CD4-positive, alpha-beta T cell treated with Interleukin-4 for 1 hour (primary cell): ENCODE results near the gene GPC2.
"Not testable (repeated sequence)": the region's sequence is repeated elsewhere in the genome, so short reads cannot be mapped to it uniquely, and the experiment has no call there.

ENCODE experiments used
- DNase-seq, 2 donors: peaks; one replicate each; pipeline ENCODE4 v3.0.0-alpha.2; 2020 to 2022

Gene GPC2, protein sequence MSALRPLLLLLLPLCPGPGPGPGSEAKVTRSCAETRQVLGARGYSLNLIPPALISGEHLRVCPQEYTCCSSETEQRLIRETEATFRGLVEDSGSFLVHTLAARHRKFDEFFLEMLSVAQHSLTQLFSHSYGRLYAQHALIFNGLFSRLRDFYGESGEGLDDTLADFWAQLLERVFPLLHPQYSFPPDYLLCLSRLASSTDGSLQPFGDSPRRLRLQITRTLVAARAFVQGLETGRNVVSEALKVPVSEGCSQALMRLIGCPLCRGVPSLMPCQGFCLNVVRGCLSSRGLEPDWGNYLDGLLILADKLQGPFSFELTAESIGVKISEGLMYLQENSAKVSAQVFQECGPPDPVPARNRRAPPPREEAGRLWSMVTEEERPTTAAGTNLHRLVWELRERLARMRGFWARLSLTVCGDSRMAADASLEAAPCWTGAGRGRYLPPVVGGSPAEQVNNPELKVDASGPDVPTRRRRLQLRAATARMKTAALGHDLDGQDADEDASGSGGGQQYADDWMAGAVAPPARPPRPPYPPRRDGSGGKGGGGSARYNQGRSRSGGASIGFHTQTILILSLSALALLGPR

DNA sequence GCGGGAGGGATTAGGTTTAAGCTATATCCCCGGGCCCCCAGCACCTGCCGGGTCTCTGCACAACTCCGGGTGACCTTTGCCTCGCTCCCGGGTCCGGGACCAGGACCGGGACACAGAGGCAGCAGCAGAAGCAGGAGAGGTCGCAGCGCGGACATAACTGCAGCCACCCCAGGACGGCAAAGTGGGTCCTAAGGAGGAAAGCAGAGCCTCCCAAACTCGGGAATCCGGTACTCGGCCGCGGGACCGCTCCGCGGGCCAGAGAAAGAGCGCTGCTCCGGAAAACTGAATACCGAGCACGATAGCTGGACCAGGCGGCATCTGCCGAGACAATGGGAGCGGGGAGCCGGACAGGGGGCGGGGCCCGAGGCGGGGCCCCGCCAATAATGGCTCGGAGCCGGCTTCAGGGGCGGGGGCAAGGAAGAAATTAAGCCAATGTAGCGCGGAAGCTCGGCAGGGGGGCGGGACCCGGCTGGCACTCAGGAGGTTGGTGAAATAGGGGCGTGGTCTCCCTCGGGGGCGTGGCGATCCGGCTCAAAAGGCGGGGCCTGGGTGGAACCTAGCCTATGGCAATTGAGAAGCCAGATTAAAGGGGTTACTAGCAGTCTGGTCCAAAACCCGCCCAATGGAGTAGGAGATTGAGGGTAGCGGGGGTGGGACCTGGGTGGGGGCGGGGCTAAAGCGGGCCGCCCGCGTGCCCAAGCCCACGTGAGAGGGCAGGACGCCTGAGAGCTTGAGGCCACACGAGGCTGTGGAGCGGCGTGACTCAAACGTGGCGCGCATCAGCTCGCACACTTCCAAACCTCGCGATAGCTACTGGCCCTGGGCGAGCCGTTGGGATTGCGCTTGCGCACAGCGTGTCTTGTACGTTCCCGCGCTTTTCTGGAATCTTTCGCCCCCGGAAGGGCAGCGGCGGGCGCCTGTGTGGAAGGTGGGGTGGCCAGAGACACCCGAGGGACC is at the start of gene GPC2, which contains the start of gene STAG3:
Gene GPC2, minus strand, starts transcription at position 337 of the 957 bp plus-strand sequence. Its CDS starts 182 bp downstream, at position 155.
Gene STAG3, plus strand, starts transcription at position 874 of the 957 bp plus-strand sequence. CDS start 2,639 bp downstream, outside the sequence.
- peak; percentile 99 for DNase-seq

DNA sequence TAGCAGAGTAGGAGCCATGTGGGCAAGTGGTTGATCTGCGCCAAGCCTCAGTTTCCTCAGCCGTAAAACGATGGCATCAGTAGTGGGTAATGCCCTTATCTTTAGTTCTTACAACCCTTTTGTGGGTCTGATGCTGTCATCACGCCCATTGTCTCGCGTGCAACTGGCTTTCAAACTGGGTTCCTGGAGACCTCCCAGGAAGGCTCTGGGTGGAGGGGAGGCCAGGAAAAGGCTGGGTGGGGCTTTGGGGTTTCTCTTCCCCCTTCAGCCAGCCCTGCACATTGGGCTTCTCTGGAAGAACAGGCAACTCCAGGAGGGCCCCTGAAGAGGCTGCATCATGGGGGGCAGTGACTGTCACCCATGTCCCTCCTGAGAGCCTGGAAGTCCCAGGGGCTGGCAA is 47.7 kb upstream of the GPC2 start:
- not testable (repeated sequence) for DNase-seq

DNA sequence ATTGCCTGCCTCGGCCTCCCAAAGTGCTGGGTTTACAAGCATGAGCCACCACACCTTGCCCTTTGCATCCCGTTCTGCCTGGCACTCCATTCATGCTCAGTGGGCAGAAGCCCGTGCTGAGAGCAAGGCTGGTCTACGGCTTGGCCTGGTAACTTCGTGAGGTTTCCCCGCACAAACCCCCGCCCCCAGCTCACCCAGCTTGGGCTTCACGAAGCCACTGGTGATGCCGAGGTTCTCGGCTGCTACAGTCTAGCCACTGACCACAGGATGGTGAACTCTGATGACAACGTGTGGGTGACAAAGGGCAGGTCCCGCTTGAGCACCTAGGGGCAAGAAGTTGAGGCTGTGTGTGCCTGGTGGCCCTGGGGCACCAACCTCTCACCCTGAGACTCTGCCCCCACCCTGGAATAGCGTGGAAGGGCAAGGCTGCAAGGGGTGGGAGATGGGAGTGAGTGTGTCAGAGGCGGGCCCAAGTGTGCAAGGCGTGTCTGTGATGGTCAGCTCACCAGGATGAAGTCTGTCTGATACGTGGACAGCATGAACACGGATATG is 46.3 kb upstream of the GPC2 start:
- not testable (repeated sequence) for DNase-seq

DNA sequence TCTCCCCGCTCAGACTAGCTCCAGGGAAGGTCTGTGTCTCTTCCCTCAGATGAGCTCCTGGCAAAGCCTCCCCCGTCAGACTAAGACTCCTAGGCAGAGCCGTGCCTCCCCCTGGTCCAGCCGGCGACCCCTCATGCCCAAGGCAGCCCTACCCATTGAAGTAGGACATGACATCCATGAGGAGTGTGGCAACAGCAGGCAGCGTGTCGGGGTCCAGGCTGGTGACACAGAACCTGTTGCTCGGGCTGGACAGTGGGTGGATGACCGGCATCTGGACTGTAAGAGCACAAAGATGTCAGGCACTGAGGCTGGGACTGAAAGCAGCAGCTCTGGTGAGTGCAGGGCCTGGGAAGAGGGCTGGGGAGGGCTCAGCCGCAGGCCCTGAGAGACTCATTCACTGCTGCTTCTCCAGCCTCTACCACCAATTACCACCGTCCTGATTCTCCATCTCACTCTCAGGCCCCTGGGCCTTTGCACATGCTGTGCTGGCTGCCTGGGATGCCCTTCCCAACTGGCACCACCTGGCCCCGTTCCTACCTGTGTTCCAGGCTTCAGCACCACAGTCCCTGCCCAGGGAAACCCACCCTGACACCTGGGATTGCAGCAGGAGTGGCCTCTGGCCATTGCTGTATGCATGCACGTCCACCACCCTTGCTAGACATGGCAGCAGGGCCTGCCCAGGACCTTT is 45.4 kb upstream of the GPC2 start:
- no peak for DNase-seq

DNA sequence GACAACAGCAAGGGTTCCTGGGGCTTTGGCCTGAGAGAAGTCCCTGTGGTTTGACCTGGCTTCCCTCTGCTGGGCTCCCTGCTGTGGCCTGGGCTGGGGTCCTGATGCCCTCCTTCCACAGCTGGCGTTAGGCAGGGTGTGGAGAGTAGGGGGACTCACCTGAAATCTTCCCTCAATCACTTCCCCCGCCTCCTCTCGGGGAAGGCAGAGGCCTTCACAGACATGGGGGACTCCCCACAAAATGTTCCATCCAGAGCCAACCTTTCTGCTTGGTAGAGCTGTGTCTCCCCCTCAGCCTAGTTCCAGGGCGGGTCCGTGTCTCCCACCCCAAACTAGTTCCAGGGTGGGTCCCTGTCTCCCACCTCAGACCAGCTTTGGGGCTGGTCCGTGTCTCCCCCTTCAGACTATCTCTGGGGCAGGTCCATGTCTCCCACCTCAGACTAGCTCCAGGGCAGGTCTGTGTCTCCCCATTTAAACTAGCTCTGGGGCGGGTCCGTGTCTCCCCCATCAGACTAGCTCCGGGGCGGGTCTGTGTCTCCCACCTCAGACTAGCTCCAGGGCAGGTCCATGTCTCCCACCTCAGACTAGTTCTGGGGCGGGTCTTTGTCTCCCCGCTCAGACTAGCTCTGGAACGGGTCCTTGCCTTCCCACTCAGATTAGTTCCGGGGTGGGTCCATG is 44.7 kb upstream of the GPC2 start:
- DNase-seq, result peak in 1 of 2 donors; percentile 31

DNA sequence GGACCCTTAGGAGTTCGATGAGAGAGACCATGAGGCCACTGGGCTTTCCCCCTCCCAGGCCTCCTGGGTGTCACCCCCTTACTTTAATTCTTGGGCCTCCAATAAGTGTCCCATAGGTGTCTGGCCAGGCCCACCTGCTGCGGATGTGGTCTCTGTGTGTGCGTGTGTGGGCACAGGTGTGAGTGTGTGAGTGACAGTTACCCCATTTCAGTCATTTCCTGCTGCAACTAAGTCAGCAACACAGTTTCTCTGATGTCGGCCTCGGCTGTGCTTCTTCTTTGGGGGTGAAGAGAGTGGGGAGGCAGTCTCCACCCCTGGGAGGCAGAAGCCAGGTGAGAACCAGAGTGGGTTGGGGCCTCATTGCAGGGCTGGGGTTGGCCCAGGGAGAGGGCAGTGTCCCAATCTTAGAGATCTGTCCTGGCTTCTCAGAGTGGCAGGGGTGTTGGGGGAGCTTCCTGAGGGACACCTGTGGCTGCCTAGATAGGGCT is 44.1 kb upstream of the GPC2 start:
- DNase-seq, result peak; percentile 83 to 88

DNA sequence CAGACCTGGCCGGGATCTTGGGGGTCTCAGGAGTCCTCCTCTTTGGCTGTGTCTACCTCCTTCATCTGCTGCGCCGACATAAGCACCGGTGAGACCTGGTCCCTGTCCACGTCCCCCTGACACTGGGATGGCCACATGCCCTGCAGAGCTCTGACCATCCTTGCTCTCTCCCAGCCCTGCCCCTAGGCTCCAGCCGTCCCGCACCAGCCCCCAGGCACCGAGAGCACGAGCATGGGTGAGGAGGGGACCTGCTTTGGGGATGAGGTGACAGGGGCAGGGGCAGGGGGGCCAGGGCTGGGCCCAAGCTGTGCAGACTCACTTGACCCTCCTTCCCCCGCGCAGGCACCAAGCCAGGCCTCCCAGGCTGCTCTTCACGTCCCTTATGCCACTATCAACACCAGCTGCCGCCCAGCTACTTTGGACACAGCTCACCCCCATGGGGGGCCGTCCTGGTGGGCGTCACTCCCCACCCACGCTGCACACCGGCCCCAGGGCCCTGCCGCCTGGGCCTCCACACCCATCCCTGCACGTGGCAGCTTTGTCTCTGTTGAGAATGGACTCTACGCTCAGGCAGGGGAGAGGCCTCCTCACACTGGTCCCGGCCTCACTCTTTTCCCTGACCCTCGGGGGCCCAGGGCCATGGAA is 43.5 kb upstream of the GPC2 start:
- DNase-seq, result no peak

DNA sequence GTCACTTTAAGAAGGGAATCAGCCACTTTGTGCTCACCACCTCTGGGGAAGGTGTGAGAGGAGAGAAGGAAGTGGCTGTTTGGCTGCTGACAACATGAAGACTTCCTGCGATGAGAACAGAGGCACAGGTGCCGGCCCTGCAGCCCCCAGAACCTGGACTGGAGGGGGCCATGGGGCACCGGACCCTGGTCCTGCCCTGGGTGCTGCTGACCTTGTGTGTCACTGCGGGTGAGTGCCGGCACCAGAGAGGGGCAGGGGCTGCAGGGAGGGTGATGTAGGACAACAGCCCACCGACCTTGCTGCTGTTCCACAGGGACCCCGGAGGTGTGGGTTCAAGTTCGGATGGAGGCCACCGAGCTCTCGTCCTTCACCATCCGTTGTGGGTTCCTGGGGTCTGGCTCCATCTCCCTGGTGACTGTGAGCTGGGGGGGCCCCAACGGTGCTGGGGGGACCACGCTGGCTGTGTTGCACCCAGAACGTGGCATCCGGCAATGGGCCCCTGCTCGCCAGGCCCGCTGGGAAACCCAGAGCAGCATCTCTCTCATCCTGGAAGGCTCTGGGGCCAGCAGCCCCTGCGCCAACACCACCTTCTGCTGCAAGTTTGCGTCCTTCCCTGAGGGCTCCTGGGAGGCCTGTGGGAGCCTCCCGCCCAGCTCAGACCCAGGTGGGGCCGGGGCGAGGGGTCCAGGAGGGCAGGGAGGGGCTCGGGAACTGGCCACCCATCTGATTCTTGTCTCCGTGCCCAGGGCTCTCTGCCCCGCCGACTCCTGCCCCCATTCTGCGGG is 42.8 kb upstream of the GPC2 start, which contains the start of gene PVRIG:
Gene PVRIG, plus strand, starts transcription at position 149 of the 785 bp plus-strand sequence. Its CDS starts 22 bp downstream, at position 171.
- peak in 1 of 2 donors; percentile 38 for DNase-seq

DNA sequence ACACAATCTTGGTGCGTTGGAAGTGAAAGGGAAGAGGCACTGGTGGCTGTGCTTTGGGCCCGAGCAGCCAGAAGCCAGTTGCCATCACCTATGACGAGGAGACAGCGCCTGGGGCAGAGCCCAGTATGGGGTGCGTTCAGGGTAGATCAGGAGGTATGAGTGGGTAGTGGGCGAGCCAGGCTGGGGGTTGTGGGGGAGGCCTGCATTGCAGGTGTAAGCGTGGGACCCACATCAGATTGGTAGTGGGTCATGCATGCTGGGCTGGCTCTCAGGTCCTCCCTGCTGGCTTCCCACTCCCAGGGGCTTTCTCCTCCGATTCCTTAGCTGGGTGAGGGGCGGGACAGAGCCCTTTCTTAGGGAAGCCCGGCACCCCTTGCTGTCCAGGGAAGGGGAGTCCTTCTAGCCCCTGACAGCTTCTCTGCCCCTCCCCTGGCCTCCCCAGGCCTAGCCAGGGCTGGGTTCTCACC is 42.1 kb upstream of the GPC2 start:
- no peak for DNase-seq

DNA sequence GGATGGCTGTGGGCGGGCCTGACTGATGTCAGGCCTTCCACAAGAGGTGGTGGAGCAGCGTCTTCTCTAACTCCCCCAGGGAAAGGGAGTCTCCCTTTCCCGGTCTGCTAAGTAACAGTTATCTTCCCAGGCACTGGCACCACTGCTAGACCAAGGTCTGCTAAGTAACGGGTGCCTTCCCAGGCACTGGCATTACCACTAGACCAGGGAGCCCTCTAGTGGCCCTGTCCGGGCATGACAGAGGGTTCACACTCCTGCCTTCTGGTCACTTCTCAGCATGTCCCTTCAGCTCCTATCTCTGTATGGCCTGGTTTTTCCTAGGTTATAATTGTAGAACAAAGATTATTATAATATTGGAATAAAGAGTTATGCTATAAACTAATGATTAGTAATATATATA is 40.8 kb upstream of the GPC2 start:
- DNase-seq, result peak; percentile 83 to 84

DNA sequence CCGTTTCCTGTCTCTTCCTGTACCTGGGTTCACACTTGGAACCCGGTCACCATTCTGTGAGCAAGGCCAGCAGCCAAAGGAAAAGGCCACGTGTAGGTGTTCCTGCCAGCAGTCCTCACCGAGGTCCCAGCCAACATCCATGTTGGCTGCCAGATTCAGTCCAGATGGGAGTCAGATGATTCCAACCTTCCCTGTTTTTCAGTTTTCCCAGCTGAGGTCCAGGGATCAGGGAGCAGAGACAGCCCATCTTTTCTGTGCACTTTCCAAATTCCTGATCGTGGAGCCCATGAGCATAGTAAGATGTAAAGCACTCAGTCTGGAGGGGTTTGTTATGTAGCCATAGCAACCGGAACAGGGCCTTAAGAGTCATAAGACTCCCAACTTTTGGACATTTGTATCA is 38.7 kb upstream of the GPC2 start:
- DNase-seq, result no peak

DNA sequence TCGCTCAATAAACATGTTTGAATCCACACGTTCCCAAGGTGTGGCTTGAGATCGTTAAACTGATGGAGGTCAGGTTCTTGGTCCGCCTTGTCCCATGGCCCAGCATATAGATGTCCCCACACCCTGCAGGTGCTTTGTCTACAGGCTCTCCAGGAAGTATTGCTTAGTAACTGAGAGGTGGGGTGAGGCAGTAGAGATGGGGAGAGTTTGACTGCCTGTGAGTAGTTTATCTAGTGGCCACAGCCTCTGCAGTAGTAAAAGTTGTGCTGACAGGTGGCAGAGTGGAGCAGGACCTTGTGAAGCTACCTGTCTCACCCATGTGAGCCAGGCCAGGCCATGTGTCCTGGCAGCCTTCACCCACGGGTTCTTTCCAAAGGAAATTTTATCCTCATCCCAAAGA is 37.2 kb upstream of the GPC2 start:
- not testable (repeated sequence) for DNase-seq

DNA sequence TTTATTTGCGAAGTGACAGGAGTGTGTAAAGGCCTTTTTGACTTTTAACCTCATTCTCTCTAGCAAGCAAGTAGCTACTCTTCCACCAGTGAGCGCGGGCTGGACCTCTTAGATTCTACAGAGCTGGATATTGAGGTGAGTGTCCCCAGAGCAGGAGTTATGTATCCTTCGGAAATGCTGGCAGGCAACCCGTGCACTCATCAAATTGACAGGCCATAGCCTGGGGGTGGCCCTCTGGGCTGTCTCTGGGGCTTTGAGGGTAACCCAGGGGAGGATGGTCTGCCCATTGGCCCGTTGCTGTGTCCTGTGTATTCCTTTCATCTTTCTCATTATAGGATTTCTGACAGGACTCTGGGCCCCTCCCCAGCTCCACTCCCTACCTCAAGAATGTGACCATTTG is 36.5 kb upstream of the GPC2 start:
- DNase-seq, result no peak

DNA sequence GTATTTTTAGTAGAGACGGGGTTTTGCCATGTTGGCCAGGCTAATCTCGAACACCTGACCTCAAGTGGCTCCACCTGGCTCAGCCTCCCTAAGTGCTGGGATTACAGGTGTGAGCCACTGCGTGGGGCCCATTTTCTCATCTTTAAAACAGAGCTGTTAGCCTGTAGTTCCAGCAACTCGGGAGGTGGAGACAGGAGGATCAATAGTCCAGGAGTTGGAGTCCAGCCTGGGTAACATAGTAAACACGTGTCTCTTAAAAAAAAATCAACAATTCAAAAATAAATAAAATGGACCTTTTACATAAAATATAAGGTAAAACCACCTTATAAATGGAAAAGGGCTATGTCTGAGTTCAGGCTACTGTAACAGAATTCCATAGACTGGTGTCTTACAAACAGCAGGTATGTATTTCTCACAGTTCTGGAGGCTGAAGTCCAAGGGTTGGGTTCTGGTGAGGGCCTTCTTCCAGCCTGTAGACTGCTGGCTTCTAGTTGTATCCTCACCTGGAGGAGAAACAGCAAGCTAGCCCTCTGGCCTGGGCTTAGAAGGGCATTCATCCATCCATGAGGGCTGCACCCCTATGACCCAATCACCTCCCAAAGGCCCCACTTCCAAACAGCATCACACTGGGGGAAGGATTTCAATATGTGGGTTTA is 35.6 kb upstream of the GPC2 start:
- DNase-seq, result no peak

DNA sequence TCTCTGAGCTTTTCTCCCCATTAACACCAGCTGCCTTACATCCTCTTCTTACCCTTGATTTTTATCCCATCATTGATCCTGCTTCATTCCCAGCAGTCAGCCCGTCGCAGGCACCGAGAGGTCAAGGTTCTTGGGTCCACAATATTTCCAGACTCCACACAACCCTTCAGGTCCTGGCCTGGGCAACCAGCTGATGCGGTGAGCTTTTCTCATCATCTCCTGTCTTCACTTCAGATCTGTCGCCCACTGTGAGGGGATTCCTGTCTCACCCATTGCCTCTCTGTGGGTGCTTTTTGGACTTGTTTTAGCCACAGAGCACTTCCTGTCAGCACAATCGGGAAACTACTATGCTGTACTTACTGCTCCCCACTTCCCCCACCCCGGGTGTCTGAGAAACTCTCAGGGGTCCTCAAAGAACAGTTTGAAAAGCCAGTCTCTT is 34.2 kb upstream of the GPC2 start:
- DNase-seq, result peak; percentile 59 to 66

DNA sequence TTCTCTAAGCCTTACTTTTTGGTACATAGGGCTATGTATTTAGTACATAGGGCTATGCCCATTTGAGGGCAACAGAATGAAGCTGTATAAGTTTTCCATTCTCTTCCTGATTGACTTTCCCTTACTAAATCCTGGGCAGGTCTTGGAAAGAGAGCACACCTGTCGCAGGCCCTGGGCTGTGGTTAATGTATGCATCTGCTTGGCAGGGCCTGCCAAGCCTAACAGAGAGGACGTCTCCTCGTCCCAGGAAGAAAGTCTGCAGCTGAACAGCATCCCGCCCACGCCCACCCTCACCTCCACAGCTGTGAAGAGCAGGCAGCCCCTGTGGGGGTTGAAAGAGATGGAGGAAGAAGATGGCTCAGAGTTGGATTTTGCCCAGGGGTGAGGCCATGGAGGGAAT is 33.6 kb upstream of the GPC2 start:
- DNase-seq, result no peak

DNA sequence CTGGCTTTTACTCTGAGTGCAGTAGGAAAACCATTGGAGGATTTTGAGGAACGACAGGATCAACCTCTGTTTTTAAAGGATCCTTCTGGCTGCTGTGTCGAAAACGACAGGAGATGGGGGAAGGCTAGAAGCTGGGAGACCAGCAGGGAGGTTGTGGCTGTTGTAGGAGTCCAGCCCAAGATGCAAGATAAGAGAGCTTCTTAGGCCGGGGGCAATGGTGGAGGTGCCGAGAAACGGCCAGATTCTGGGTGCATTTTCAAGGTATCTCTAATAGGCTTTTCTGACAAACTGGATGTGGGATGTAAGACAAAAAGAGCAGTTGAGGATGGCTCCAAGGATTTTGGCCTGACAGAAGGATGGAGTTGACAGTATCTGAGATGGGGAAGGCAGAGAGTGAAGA is 32.3 kb upstream of the GPC2 start:
- DNase-seq, result no peak

DNA sequence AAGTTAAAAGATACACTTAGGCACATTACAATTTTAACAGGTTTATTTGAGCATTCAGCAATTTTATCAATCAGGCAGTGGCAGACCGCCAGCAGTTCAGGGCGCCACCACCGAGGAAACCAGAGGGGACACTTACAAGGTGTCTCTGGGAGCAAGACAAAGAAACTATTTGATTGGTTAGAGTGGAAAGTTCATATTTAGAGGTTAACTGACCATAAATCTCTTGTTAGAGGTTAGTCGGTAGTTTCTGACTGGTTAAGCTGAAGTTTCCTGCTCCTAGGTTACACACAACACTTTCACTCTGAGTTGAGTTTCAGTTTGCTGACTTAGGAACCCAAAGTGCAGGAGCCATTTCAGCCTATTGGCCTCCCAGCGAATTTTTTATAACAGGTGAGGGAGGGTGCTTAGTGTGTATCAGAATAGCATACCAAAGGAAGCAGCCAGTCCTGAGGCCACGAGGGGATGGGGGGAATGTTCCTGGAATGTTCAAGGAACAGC is 31.8 kb upstream of the GPC2 start:
- DNase-seq, result peak in 1 of 2 donors; percentile 52

DNA sequence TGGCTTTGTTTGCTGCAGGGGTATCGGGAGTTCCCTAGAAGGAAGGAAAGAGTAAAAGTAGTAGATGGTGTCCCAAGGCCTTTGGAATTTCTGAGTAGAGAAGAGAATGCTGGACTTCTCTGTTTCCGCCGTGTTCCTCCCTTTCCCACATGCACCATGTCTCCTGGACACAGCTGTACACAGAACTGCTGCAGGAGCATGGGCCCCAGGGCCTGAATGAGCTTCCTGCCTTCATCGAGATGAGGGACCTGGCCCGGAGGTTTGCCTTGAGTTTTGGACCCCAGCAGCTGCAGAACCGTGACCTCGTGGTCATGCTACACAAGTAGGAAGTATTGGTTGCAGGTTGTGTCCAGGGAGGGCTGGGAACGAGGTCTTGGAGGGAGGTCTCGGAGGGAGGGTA is 27.3 kb upstream of the GPC2 start:
- DNase-seq, result no peak
